Erythroblast (primary cell): Measurements from ENCODE around the gene CDH13.

Experiments
- GATA1 ChIP-seq: IDR thresholded peaks from 2 replicates; pipeline ENCODE4 v1.6.1; 2011; ENCODE audit warnings: low read depth, mild to moderate bottlenecking, control low read depth, low read length, moderate library complexity
- POLR2A ChIP-seq: IDR thresholded peaks from 2 replicates; pipeline ENCODE4 v1.6.1; 2011; ENCODE audit warnings: mild to moderate bottlenecking, low read length

GRCh38 chr16:82730901-82731300 lies 104.1 kb downstream of the CDH13 start:
- no peak for TF ChIP-seq POLR2A
- TF ChIP-seq GATA1, result no peak
